ENCODE measurements around the gene C1QTNF6.

The C1QTNF6 gene

GRCh38 chr22:37220543-37220981 lies 32.5 kb upstream of the C1QTNF6 start:
- no peak overlapping the region for H3K9ac ChIP-seq (ENCODE audit: low read length)
- no peak overlapping the region for H3K23ac ChIP-seq (ENCODE audit: low read length)
- no peak overlapping the region for H2AK5ac ChIP-seq (ENCODE audit: low read length)
- H3K4me2 ChIP-seq (ENCODE audit: low read length), result no peak overlapping the region
- no peak overlapping the region for H3K4ac ChIP-seq (ENCODE audit: low read depth, low read length)
- H2AFZ ChIP-seq (ENCODE audit: insufficient read depth, low read length, poor library complexity), result no peak overlapping the region
- no peak overlapping the region for H3K27ac ChIP-seq (ENCODE audit: low read depth, low read length)
- H3K4me1 ChIP-seq (ENCODE audit: control insufficient read depth in 1 of 2, insufficient read depth in 2 of 2, low read length in 2 of 2), result no peaks in the 10 kb centered on the region
- no peaks in the 10 kb centered on the region for H3K36me3 ChIP-seq (ENCODE audit: control insufficient read depth in 1 of 2, insufficient read depth in 2 of 2, low read length in 2 of 2)
- no peak overlapping the region for H3K14ac ChIP-seq (ENCODE audit: low read length)
- no peaks in the 10 kb centered on the region for H3K27me3 ChIP-seq (ENCODE audit: insufficient read depth, low read length)
- H3K9me3 ChIP-seq (ENCODE audit: insufficient read depth, low read depth, low read length), result peaks cover 3% of the 10 kb centered on the region
- no peak for DNase-seq
- no peak overlapping the region for H2BK120ac ChIP-seq (ENCODE audit: insufficient read depth, low read length, poor library complexity)
- H3K18ac ChIP-seq (ENCODE audit: low read length), result no peak overlapping the region
- H4K12ac ChIP-seq (ENCODE audit: low read depth, low read length), result no peak overlapping the region
- no peaks in the 10 kb centered on the region for H3K79me2 ChIP-seq (ENCODE audit: control insufficient read depth, insufficient read depth, low read length, poor library complexity)
- no peaks in the 10 kb centered on the region for H3K79me1 ChIP-seq (ENCODE audit: low read length)
- no peak overlapping the region for H4K8ac ChIP-seq (ENCODE audit: low read depth, low read length)
- no peak overlapping the region for H3K4me3 ChIP-seq (ENCODE audit: low read depth, low read length)
- no peak overlapping the region for H2BK12ac ChIP-seq (ENCODE audit: low read length)
- WGBS (ENCODE audit: extremely low coverage, insufficient coverage, insufficient read length), result no CpG with 5 or more reads among the region's 4 CpGs
- no peak overlapping the region for H2BK5ac ChIP-seq (ENCODE audit: low read depth, low read length, poor library complexity)
- no peak overlapping the region for H4K91ac ChIP-seq (ENCODE audit: low read depth, low read length)

- WGBS (ENCODE audit: extremely low coverage, insufficient coverage, insufficient read length), result no CpG with 5 or more reads among the region's 6 CpGs
- H2BK12ac ChIP-seq (ENCODE audit: low read length), result no peak overlapping the region
- H2BK120ac ChIP-seq (ENCODE audit: insufficient read depth, low read length, poor library complexity), result no peak overlapping the region
- no peaks in the 10 kb centered on the region for H3K36me3 ChIP-seq (ENCODE audit: control insufficient read depth in 1 of 2, insufficient read depth in 2 of 2, low read length in 2 of 2)
- H3K4me2 ChIP-seq (ENCODE audit: low read length), result no peak overlapping the region
- H3K27ac ChIP-seq (ENCODE audit: low read depth, low read length), result no peak overlapping the region
- no peak overlapping the region for H4K12ac ChIP-seq (ENCODE audit: low read depth, low read length)
- H4K8ac ChIP-seq (ENCODE audit: low read depth, low read length), result no peak overlapping the region
- H2BK5ac ChIP-seq (ENCODE audit: low read depth, low read length, poor library complexity), result no peak overlapping the region
- H3K9ac ChIP-seq (ENCODE audit: low read length), result no peak overlapping the region
- H3K9me3 ChIP-seq (ENCODE audit: insufficient read depth, low read depth, low read length), result peaks cover 3% of the 10 kb centered on the region
- H3K27me3 ChIP-seq (ENCODE audit: insufficient read depth, low read length), result no peaks in the 10 kb centered on the region
- no peak overlapping the region for H3K4me3 ChIP-seq (ENCODE audit: low read depth, low read length)
- H3K4ac ChIP-seq (ENCODE audit: low read depth, low read length), result no peak overlapping the region
- H4K91ac ChIP-seq (ENCODE audit: low read depth, low read length), result no peak overlapping the region
- H3K4me1 ChIP-seq (ENCODE audit: control insufficient read depth in 1 of 2, insufficient read depth in 2 of 2, low read length in 2 of 2), result no peaks in the 10 kb centered on the region
- H3K14ac ChIP-seq (ENCODE audit: low read length), result no peak overlapping the region
- no peak for DNase-seq
- no peaks in the 10 kb centered on the region for H3K79me1 ChIP-seq (ENCODE audit: low read length)
- no peak overlapping the region for H2AFZ ChIP-seq (ENCODE audit: insufficient read depth, low read length, poor library complexity)
- H2AK5ac ChIP-seq (ENCODE audit: low read length), result no peak overlapping the region
- H3K18ac ChIP-seq (ENCODE audit: low read length), result no peak overlapping the region
- H3K79me2 ChIP-seq (ENCODE audit: control insufficient read depth, insufficient read depth, low read length, poor library complexity), result no peaks in the 10 kb centered on the region
- H3K23ac ChIP-seq (ENCODE audit: low read length), result no peak overlapping the region
Measured at GRCh38 chr22:37219533-37219932, 31.5 kb upstream of the C1QTNF6 start.

DNA sequence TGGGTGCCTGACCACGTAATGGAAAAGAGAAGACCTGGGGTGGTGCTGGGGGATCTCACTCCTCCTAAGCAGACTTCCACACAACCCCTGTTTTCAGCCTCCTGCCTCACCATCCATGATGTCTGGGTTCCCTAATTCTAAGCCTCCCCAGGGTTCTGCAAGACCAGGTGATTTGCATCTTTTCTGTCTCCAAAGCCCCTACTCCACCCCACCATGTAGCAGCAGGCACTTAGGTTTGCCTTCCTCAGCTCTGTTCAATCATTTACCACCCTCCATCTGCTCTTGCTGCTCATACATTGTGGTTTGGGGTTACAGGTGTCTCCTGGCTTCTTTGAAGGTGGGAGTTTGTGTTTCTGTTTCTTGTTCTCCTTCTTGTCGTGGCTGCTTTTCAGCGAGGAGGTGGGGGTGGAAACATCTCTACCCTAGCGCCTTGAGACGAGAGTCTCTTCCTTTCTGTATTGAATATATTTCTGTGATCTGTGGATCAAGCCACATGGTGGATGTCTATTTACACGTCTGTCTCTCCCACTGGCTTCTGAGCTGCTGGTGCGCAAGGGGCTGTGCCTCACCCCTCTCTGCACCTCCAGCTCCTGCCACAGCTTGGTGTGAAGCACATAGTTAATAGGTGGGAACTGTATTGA lies 30.8 kb upstream of the C1QTNF6 start:
- Histone ChIP-seq H2AK5ac (ENCODE audit: low read length) (no peak overlapping the region), H2BK12ac (ENCODE audit: low read length) (no peak overlapping the region), H2AFZ (ENCODE audit: insufficient read depth, low read length, poor library complexity) (no peak overlapping the region), H3K4me3 (ENCODE audit: low read depth, low read length) (no peak overlapping the region), H3K79me1 (ENCODE audit: low read length) (no peaks in the 10 kb centered on the region), H2BK5ac (ENCODE audit: low read depth, low read length, poor library complexity) (no peak overlapping the region), H3K14ac (ENCODE audit: low read length) (no peak overlapping the region), H3K23ac (ENCODE audit: low read length) (no peak overlapping the region), H3K27me3 (ENCODE audit: insufficient read depth, low read length) (no peaks in the 10 kb centered on the region), H3K79me2 (ENCODE audit: control insufficient read depth, insufficient read depth, low read length, poor library complexity) (no peaks in the 10 kb centered on the region), H3K4ac (ENCODE audit: low read depth, low read length) (no peak overlapping the region), H3K9me3 (ENCODE audit: insufficient read depth, low read depth, low read length) (peaks cover 3% of the 10 kb centered on the region), H3K9ac (ENCODE audit: low read length) (no peak overlapping the region), H3K18ac (ENCODE audit: low read length) (no peak overlapping the region), H4K12ac (ENCODE audit: low read depth, low read length) (no peak overlapping the region), H3K4me1 (ENCODE audit: control insufficient read depth in 1 of 2, insufficient read depth in 2 of 2, low read length in 2 of 2) (no peaks in the 10 kb centered on the region), H3K36me3 (ENCODE audit: control insufficient read depth in 1 of 2, insufficient read depth in 2 of 2, low read length in 2 of 2) (no peaks in the 10 kb centered on the region), H3K27ac (ENCODE audit: low read depth, low read length) (no peak overlapping the region), H4K8ac (ENCODE audit: low read depth, low read length) (no peak overlapping the region), H2BK120ac (ENCODE audit: insufficient read depth, low read length, poor library complexity) (no peak overlapping the region), H4K91ac (ENCODE audit: low read depth, low read length) (no peak overlapping the region), H3K4me2 (ENCODE audit: low read length) (no peak overlapping the region)
- WGBS (ENCODE audit: extremely low coverage, insufficient coverage, insufficient read length), result no CpG with 5 or more reads among the region's 7 CpGs
- no peak for DNase-seq

DNA sequence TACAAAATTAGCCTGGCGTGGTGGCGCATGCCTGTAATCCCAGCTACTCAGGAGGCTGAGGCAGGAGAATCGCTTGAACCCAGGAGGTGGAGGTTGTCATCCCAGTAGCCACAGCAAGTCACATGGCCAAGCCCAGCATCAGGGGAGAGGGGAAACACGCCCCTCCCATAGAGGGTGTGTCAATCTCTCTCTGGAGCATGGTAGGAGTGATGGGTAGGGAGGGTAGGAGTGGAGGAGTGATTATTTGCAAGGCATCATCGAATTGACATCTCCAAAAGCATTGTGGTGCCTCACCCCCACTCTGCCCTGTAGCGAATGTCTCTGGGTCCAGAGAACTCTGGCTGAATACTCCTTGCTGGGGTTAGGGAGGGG lies 30.3 kb upstream of the C1QTNF6 start:
- H3K9ac ChIP-seq (ENCODE audit: low read length), result peak overlapping the region; percentile 13
- no peak for DNase-seq
- H4K12ac ChIP-seq (ENCODE audit: low read depth, low read length), result no peak overlapping the region
- no CpG with 5 or more reads among the region's 6 CpGs for WGBS (ENCODE audit: extremely low coverage, insufficient coverage, insufficient read length)
- no peaks in the 10 kb centered on the region for H3K4me1 ChIP-seq (ENCODE audit: control insufficient read depth in 1 of 2, insufficient read depth in 2 of 2, low read length in 2 of 2)
- H3K9me3 ChIP-seq (ENCODE audit: insufficient read depth, low read depth, low read length), result peaks cover 5% of the 10 kb centered on the region
- no peak overlapping the region for H3K18ac ChIP-seq (ENCODE audit: low read length)
- no peaks in the 10 kb centered on the region for H3K79me1 ChIP-seq (ENCODE audit: low read length)
- H2BK12ac ChIP-seq (ENCODE audit: low read length), result no peak overlapping the region
- H3K14ac ChIP-seq (ENCODE audit: low read length), result no peak overlapping the region
- no peak overlapping the region for H2BK120ac ChIP-seq (ENCODE audit: insufficient read depth, low read length, poor library complexity)
- no peak overlapping the region for H4K91ac ChIP-seq (ENCODE audit: low read depth, low read length)
- no peak overlapping the region for H4K8ac ChIP-seq (ENCODE audit: low read depth, low read length)
- H3K4me2 ChIP-seq (ENCODE audit: low read length), result no peak overlapping the region
- H3K23ac ChIP-seq (ENCODE audit: low read length), result no peak overlapping the region
- no peak overlapping the region for H3K27ac ChIP-seq (ENCODE audit: low read depth, low read length)
- no peak overlapping the region for H3K4me3 ChIP-seq (ENCODE audit: low read depth, low read length)
- no peak overlapping the region for H3K4ac ChIP-seq (ENCODE audit: low read depth, low read length)
- no peak overlapping the region for H2BK5ac ChIP-seq (ENCODE audit: low read depth, low read length, poor library complexity)
- H2AFZ ChIP-seq (ENCODE audit: insufficient read depth, low read length, poor library complexity), result no peak overlapping the region
- H3K79me2 ChIP-seq (ENCODE audit: control insufficient read depth, insufficient read depth, low read length, poor library complexity), result no peaks in the 10 kb centered on the region
- H3K36me3 ChIP-seq (ENCODE audit: control insufficient read depth in 1 of 2, insufficient read depth in 2 of 2, low read length in 2 of 2), result no peaks in the 10 kb centered on the region
- H3K27me3 ChIP-seq (ENCODE audit: insufficient read depth, low read length), result no peaks in the 10 kb centered on the region
- H2AK5ac ChIP-seq (ENCODE audit: low read length), result no peak overlapping the region
